SJSA1 (cell line): ENCODE results near the gene BCL2L11. TPM values are rescaled to one million over a fixed set of nuclear protein-coding genes. Genes with fewer than 3 reads are reported as not detected.
"Not testable (repeated sequence)": the region's sequence is repeated elsewhere in the genome, so short reads cannot be mapped to it uniquely, and the experiment has no call there.

Source experiments
- DNase-seq, 2 experiments: peaks; one replicate each; pipeline ENCODE4 v3.0.0-alpha.2; 2015 to 2020; ENCODE audit warnings: low spot score in 2 of 2, low read depth in 1 of 2
- H3K27ac ChIP-seq: fragments of 250-450 bp; sonication (Bioruptor Pico); 2 replicates; pipeline ENCODE4 v1.5.1; 2020; ENCODE audit warnings: mild to moderate bottlenecking, moderate library complexity
- H3K27me3 ChIP-seq: fragments of 250-450 bp; sonication (Bioruptor Pico); replicated peaks from 2 replicates; pipeline ENCODE4 v1.5.1; 2020; ENCODE audit warnings: mild to moderate bottlenecking, moderate library complexity
- H3K36me3 ChIP-seq: fragments of 250-450 bp; sonication (Bioruptor Pico); 2 replicates; pipeline ENCODE4 v1.5.1; 2020; ENCODE audit warnings: mild to moderate bottlenecking
- H3K4me1 ChIP-seq: fragments of 250-450 bp; sonication (Bioruptor Pico); replicated peaks from 2 replicates; pipeline ENCODE4 v1.6.1; 2021; ENCODE audit warnings: mild to moderate bottlenecking
- H3K4me3 ChIP-seq: fragments of 250-450 bp; sonication (Bioruptor Pico); 2 replicates; pipeline ENCODE4 v1.5.1; 2020; ENCODE audit warnings: mild to moderate bottlenecking
- H3K9me3 ChIP-seq: fragments of 250-450 bp; sonication (Bioruptor Pico); replicated peaks from 2 replicates; pipeline ENCODE4 v1.5.1; 2020; ENCODE audit warnings: mild to moderate bottlenecking
- total RNA-seq: library from RNA; depleted of rRNA; stranded (reverse); fragments of >200 nt; shearing (Covaris generic); gene quantifications from 2 replicates; pipeline ENCODE4 v1.2.3, GENCODE V29; 2014; rRNA removed

BCL2L11 gene
- 2.0 and 4.8 TPM in 2 replicates for total RNA-seq

DNA sequence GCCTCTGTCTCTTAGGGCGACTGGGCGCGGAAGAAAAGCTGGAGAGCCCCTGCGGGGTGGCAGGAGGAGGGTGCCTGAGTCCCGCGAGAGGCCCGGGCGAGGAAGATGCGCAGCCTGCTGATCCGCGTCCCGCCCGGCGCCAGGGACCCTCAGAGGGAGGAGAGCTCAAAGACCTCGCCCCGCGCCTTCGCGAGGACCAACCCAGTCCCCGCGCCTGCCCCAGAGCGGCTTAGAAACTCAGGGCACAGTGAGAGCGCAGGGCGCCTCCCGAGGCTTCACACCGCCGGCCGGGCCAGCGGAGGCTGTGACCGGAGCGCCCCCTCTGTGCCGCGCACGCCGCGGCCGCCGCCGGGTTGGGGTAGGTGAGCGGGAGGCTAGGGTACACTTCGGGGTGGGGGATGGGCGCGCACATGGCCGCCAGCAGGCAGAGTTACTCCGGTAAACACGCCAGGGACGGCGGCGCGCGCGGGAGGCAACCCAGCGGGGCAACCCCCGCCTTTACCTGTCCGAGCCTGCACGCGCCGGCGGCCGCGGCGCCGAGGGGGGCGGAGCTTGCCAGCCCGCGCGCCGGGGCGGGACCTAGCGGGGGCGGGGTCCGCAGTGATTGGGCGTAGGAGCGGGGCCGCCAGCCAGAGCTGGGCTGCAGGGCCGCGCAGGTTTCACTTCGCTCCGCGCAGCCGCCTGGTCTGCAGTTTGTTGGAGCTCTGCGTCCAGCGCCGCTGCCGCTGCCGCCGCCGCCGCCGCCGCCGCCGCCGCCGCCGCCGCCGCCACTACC lies at the start of gene BCL2L11:
Gene BCL2L11, plus strand, starts transcription at position 662 of the 775 bp plus-strand sequence. CDS start 2,832 bp downstream, outside the sequence.
- Histone ChIP-seq H3K27ac (no peak within 1 kb of the TSS), H3K4me3 (peak within 1 kb of the TSS; percentile 73)

DNA sequence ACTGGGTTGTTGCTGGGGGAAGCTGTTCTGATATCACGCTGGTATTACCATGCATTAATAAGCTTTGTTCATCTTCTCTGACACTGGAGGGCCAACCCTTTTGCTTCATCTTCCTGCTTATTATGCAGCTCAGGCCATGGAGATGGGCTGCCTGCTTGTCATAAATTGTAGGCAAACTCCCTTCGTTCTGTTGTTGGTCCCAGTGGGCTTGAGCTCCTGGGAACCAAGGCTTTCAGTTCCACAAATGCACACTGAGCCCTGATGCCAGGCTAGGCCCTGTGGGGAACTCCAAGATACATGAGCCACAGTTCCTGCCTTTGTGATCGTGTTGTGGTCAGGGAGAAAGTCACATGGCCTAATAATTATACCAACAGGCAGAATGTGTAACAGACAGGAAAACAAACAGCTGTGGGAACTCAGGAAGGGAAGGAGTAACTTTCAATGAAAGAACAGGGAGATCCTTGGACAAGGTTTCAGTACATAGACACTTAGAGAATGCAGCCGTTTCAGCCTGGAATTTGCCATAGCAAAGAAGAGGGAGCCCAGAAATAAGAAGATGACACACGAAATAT lies 49.0 kb upstream of the BCL2L11 start:
- H3K36me3 ChIP-seq = no peaks in the 10 kb centered on the region
- H3K27me3 ChIP-seq = no peaks in the 10 kb centered on the region
- H3K4me3 ChIP-seq = no peak overlapping the region
- peak; percentile 75 to 84 for DNase-seq
- H3K27ac ChIP-seq = peak overlapping the region; percentile 89
- H3K9me3 ChIP-seq = no peaks in the 10 kb centered on the region
- peaks cover 25% of the 10 kb centered on the region for H3K4me1 ChIP-seq

More for the DNA sequence above, at the start of gene BCL2L11:
- peak; percentile 81 to 88 for DNase-seq
- Histone ChIP-seq H3K4me1 (peaks cover 48% of the 10 kb centered on the region), H3K9me3 (no peaks in the 10 kb centered on the region; the same call in 1 of the 2 replicates), H3K27me3 (peaks cover 12% of the 10 kb centered on the region), H3K36me3 (no peaks in the 10 kb centered on the region)

- Histone ChIP-seq H3K4me1 (peaks cover 25% of the 10 kb centered on the region), H3K36me3 (no peaks in the 10 kb centered on the region), H3K4me3 (no peak overlapping the region), H3K27me3 (no peaks in the 10 kb centered on the region), H3K9me3 (no peaks in the 10 kb centered on the region), H3K27ac (peak overlapping the region; percentile 89)
- peak in 1 of 2 experiments; percentile 79 for DNase-seq
Observed at GRCh38 chr2:111072220-111072871, 48.4 kb upstream of the BCL2L11 start.

GRCh38 chr2:111082659-111083058 lies 38.1 kb upstream of the BCL2L11 start:
- not testable (repeated sequence) for DNase-seq, H3K27ac ChIP-seq, H3K9me3 ChIP-seq, H3K4me1 ChIP-seq, H3K36me3 ChIP-seq, H3K4me3 ChIP-seq
- peaks cover 35% of the 10 kb centered on the region for H3K27me3 ChIP-seq

DNA sequence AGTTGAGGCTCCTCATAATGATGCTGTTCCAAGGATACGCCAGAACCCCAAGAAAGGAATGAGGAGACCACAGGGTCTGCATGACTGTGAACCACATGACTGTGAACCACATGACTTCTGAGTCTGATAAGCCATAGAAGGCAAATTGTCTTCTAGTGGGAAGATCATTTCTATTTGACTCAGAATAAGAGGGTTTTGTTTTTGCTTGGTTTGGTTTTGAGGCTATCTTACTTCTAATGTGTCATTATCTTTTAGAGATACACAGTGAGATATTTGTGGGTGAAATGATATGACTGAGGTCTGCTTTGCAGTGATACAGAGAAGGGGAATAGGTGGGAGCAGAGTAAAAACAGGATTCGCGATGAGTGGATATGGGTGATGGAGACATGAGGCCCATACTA lies 28.9 kb upstream of the BCL2L11 start:
- H3K9me3 ChIP-seq = no peaks in the 10 kb centered on the region
- peaks cover 27% of the 10 kb centered on the region for H3K27me3 ChIP-seq
- DNase-seq = no peak
- no peaks in the 10 kb centered on the region for H3K36me3 ChIP-seq
- H3K4me3 ChIP-seq = no peak overlapping the region
- no peaks in the 10 kb centered on the region for H3K4me1 ChIP-seq
- no peak overlapping the region for H3K27ac ChIP-seq

GRCh38 chr2:111094691-111095090 lies 26.0 kb upstream of the BCL2L11 start:
- Histone ChIP-seq H3K4me1 (no peaks in the 10 kb centered on the region), H3K36me3 (no peaks in the 10 kb centered on the region), H3K27me3 (peaks cover 40% of the 10 kb centered on the region; the same call in 1 of the 2 replicates), H3K9me3 (no peaks in the 10 kb centered on the region), H3K27ac (no peak overlapping the region), H3K4me3 (no peak overlapping the region)
- no peak for DNase-seq

DNA sequence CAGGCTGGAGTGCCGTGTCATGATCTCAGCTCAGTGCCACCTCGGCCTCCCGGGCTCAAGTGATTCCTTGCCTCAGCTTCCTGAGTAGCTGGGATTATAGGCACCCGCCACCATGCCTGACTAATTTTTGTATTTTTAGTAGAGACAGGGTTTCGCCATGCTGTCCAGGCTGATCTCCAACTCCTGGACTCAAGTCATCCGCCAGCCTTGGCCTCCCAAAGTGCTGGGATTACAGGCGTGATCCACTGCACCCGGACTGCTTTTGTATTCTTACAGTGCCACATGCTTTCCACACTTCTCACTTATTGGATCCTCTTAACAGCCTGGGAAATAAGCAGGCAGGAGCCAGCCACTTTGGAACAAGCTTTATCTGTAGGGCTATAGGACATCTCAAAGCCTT lies 25.3 kb upstream of the BCL2L11 start:
- Histone ChIP-seq H3K4me1 (no peaks in the 10 kb centered on the region), H3K36me3 (no peaks in the 10 kb centered on the region), H3K4me3 (no peak overlapping the region), H3K9me3 (no peaks in the 10 kb centered on the region), H3K27ac (no peak overlapping the region), H3K27me3 (peaks cover 40% of the 10 kb centered on the region; the same call in 1 of the 2 replicates)
- no peak for DNase-seq

- Histone ChIP-seq H3K27me3 (peaks cover 22% of the 10 kb centered on the region; the same call in 1 of the 2 replicates), H3K36me3 (no peaks in the 10 kb centered on the region), H3K4me1 (no peaks in the 10 kb centered on the region), H3K4me3 (no peak overlapping the region), H3K27ac (no peak overlapping the region), H3K9me3 (no peaks in the 10 kb centered on the region)
- no peak for DNase-seq
Observed at GRCh38 chr2:111099402-111099801, 21.3 kb upstream of the BCL2L11 start.

DNA sequence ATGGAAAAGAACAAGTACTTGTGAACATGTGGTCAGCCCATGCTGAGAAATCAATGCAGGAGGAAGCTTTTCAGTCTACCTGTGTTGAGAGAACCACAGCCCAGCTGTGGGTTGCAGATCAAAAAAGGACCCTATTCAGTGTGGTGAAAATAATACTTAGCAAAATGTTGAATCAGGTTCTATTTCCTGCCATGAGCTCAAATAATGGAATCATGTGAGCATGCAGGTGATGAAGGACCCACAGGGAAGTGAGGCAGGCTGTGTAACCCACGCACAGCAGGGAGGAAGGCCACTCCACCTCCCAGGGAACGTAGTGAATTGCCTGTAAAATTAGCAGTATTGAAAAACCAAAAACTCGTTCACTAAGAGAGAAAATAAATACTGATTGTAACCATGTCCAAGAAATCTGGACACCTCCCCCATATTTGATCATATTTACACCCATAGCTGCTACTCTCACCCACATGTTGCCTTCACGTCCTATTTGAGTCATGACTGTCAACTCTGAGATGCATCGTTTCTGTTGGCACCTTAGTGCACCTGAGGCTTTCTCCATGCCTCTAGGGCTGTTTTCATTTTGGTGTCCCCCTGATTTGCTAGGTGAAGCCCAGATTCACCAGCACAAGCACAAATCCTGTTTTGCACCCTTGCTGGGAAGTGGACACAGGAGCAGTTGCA lies 20.5 kb upstream of the BCL2L11 start:
- Histone ChIP-seq H3K9me3 (no peaks in the 10 kb centered on the region), H3K36me3 (no peaks in the 10 kb centered on the region), H3K27me3 (peaks cover 22% of the 10 kb centered on the region; the same call in 1 of the 2 replicates), H3K4me3 (no peak overlapping the region), H3K27ac (no peak overlapping the region), H3K4me1 (no peaks in the 10 kb centered on the region)
- DNase-seq = no peak

DNA sequence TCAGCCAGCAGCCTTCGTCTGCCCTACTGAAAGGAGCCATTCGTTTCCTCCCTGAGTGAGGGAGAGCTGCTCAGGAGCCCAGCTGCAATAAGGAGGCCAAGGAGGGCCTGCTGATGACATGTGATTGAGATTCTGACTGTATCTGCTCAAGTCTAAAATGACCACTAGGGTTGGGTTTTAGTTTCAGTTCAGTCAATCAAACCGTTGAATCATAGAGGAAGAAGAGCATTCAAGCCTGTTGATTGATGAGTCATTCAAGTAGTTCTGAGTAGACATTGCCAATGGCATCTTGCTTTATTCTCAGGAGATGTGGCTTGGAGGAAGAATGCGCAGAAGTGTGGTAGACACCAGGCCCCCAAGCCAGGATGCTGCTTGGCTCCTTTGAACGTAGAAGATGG lies 19.9 kb upstream of the BCL2L11 start:
- H3K27me3 ChIP-seq = peaks cover 21% of the 10 kb centered on the region
- H3K27ac ChIP-seq = no peak overlapping the region
- DNase-seq = no peak
- H3K9me3 ChIP-seq = no peaks in the 10 kb centered on the region
- no peaks in the 10 kb centered on the region for H3K36me3 ChIP-seq
- H3K4me1 ChIP-seq = no peaks in the 10 kb centered on the region
- no peak overlapping the region for H3K4me3 ChIP-seq

- H3K27me3 ChIP-seq = peaks cover 23% of the 10 kb centered on the region
- H3K27ac ChIP-seq = no peak overlapping the region
- no peaks in the 10 kb centered on the region for H3K4me1 ChIP-seq
- H3K4me3 ChIP-seq = no peak overlapping the region
- no peaks in the 10 kb centered on the region for H3K36me3 ChIP-seq
- H3K9me3 ChIP-seq = no peaks in the 10 kb centered on the region
- DNase-seq = no peak
Observed at GRCh38 chr2:111101592-111101991, 19.1 kb upstream of the BCL2L11 start.

GRCh38 chr2:111102216-111102615 lies 18.5 kb upstream of the BCL2L11 start:
- H3K36me3 ChIP-seq = no peaks in the 10 kb centered on the region
- DNase-seq = no peak

GRCh38 chr2:111105926-111106325 lies 14.8 kb upstream of the BCL2L11 start:
- no peak overlapping the region for H3K4me3 ChIP-seq
- H3K27me3 ChIP-seq = peaks cover 8% of the 10 kb centered on the region
- H3K4me1 ChIP-seq = no peaks in the 10 kb centered on the region
- no peaks in the 10 kb centered on the region for H3K9me3 ChIP-seq
- H3K36me3 ChIP-seq = no peaks in the 10 kb centered on the region
- H3K27ac ChIP-seq = no peak overlapping the region
- DNase-seq = no peak

More at GRCh38 chr2:111102216-111102615, 18.5 kb upstream of the BCL2L11 start:
- Histone ChIP-seq H3K4me3 (no peak overlapping the region), H3K4me1 (no peaks in the 10 kb centered on the region), H3K27me3 (peaks cover 19% of the 10 kb centered on the region), H3K9me3 (no peaks in the 10 kb centered on the region), H3K27ac (no peak overlapping the region)
